ENCODE results near the gene SYPL1.

SYPL1 gene

GRCh38 chr7:106050002-106050745 lies 61.9 kb downstream of the SYPL1 start:
- no peak for DNase-seq (ENCODE audit: low spot score)

GRCh38 chr7:106049139-106049752 lies 62.9 kb downstream of the SYPL1 start:
- DNase-seq (ENCODE audit: low spot score) = no peak

GRCh38 chr7:106048706-106049020 lies 63.4 kb downstream of the SYPL1 start:
- no peak for DNase-seq (ENCODE audit: low spot score)

- DNase-seq (ENCODE audit: low spot score) = no peak
Observed at GRCh38 chr7:106047818-106048705, 64.0 kb downstream of the SYPL1 start.

GRCh38 chr7:106047184-106047583 lies 64.9 kb downstream of the SYPL1 start:
- no peak for DNase-seq (ENCODE audit: low spot score)

GRCh38 chr7:106045586-106045985 lies 66.5 kb downstream of the SYPL1 start:
- no peak for DNase-seq (ENCODE audit: low spot score)

- no peak for DNase-seq (ENCODE audit: low spot score)
Observed at GRCh38 chr7:106045139-106045538, 67.0 kb downstream of the SYPL1 start.

GRCh38 chr7:106042196-106042611 lies 69.9 kb downstream of the SYPL1 start:
- no peak for DNase-seq (ENCODE audit: low spot score)

- DNase-seq (ENCODE audit: low spot score) = peak; percentile 56
Observed at GRCh38 chr7:106041140-106041717, 70.9 kb downstream of the SYPL1 start.

All from kidney tubule cell (primary cell).